Measurements from ENCODE around the gene TOR3A. TPM values are rescaled to one million over a fixed set of nuclear protein-coding genes. Genes with fewer than 3 reads are reported as not detected.

TOR3A gene
- total RNA-seq, 1 experiment from 2014 or later, result 51.5 TPM

GRCh38 chr1:179058487-179059483, 23.1 kb upstream of the TOR3A start:
- TF ChIP-seq CTCF (IDR thresholded peaks at IDR 0.05) (no peak), POLR2AphosphoS5 (IDR thresholded peaks at IDR 0.05; ENCODE audit: low read depth, low read length) (no peak), TCF7L2 (IDR thresholded peaks at IDR 0.05; ENCODE audit: low read depth, low read length) (no peak), SIN3A (IDR thresholded peaks at IDR 0.05; ENCODE audit: borderline replicate concordance, insufficient read depth, low read depth, low read length) (no peak), REST (IDR thresholded peaks at IDR 0.05; ENCODE audit: insufficient read depth in 1 of 2, low read depth in 2 of 2, low read length in 1 of 2) (no peak)
- BruUV-seq (replicated peaks), result TSS peak; percentile 30

GRCh38 chr1:179061360-179062282, 20.2 kb upstream of the TOR3A start:
- intact Hi-C loops (cut with micrococcal nuclease; ENCODE audit: unreplicated experiment), result no loop called here
- ATAC-seq, result no peak
- Histone ChIP-seq H3K27me3 (ENCODE audit: control insufficient read depth, insufficient read depth, low read length) (no peaks in the 10 kb centered on the region), H3K27ac (ENCODE audit: low read length) (no peak overlapping the region), H3K4me1 (ENCODE audit: control insufficient read depth, insufficient read depth, low read length) (no peaks in the 10 kb centered on the region), H3K4me3 (ENCODE audit: low read depth in 2 of 2, low read length in 2 of 2) (no peak overlapping the region), H3K9me3 (ENCODE audit: control insufficient read depth, insufficient read depth, low read depth, low read length) (no peaks in the 10 kb centered on the region), H3K36me3 (ENCODE audit: control insufficient read depth, insufficient read depth, low read length) (no peaks in the 10 kb centered on the region)
- POLR2A ChIA-PET, result no interaction called here
- no TSS peak for BruUV-seq (replicated peaks)
- CTCF ChIA-PET, result no interaction called here
- TF ChIP-seq CTCF (IDR thresholded peaks at IDR 0.05), result no peak
- TF ChIP-seq TCF7L2 (IDR thresholded peaks at IDR 0.05; ENCODE audit: low read depth, low read length), result no peak
- no peak for TF ChIP-seq SIN3A (IDR thresholded peaks at IDR 0.05; ENCODE audit: borderline replicate concordance, insufficient read depth, low read depth, low read length)
- TF ChIP-seq POLR2AphosphoS5 (IDR thresholded peaks at IDR 0.05; ENCODE audit: low read depth, low read length), result no peak
- TF ChIP-seq REST (IDR thresholded peaks at IDR 0.05; ENCODE audit: insufficient read depth in 1 of 2, low read depth in 2 of 2, low read length in 1 of 2), result no peak
- in situ Hi-C loops (cut with HindIII; ENCODE audit: low pct_unique_long_range_greater_than_20kb, low sequenced_read_pairs), result no loop called here
- no peak for DNase-seq (ENCODE audit: low read depth, low spot score)

More at GRCh38 chr1:179058487-179059483, 23.1 kb upstream of the TOR3A start:
- intact Hi-C loops (cut with micrococcal nuclease; ENCODE audit: unreplicated experiment) (no loop called here), in situ Hi-C loops (cut with HindIII; ENCODE audit: low pct_unique_long_range_greater_than_20kb, low sequenced_read_pairs) (no loop called here)
- H3K9me3 ChIP-seq (ENCODE audit: control insufficient read depth, insufficient read depth, low read depth, low read length), result no peaks in the 10 kb centered on the region
- H3K27me3 ChIP-seq (ENCODE audit: control insufficient read depth, insufficient read depth, low read length), result no peaks in the 10 kb centered on the region
- no peaks in the 10 kb centered on the region for H3K4me1 ChIP-seq (ENCODE audit: control insufficient read depth, insufficient read depth, low read length)
- DNase-seq (ENCODE audit: low read depth, low spot score), result no peak
- CTCF ChIA-PET, result no interaction called here
- no peak overlapping the region for H3K27ac ChIP-seq (ENCODE audit: low read length)
- H3K4me3 ChIP-seq (ENCODE audit: low read depth in 2 of 2, low read length in 2 of 2), result no peak overlapping the region
- POLR2A ChIA-PET, result no interaction called here
- no peak for ATAC-seq
- H3K36me3 ChIP-seq (ENCODE audit: control insufficient read depth, insufficient read depth, low read length), result no peaks in the 10 kb centered on the region
